Epithelial cell of esophagus (primary cell): Measurements from ENCODE around the gene UBE2V1.

Source experiments
- DNase-seq: peaks from one replicate; pipeline ENCODE4 v3.0.0; 2010; ENCODE audit warnings: low read depth
- H3K4me3 ChIP-seq: 2 replicates; pipeline ENCODE4 v1.5.1; 2011; ENCODE audit warnings: mild to moderate bottlenecking, low read length, control low read depth
- TF ChIP-seq, protein P1 (sequence below): IDR thresholded peaks from 2 replicates; pipeline ENCODE4 v1.5.1; 2011; ENCODE audit warnings: low read depth, mild to moderate bottlenecking, low read length, control low read depth, inconsistent platforms; ENCODE audit not compliant: insufficient read depth; ENCODE audit errors: missing control alignments

Gene UBE2V1

GRCh38 chr20:50050660-50051308 is 62.2 kb downstream of the UBE2V1 start:
- TF ChIP-seq, protein P1, sequence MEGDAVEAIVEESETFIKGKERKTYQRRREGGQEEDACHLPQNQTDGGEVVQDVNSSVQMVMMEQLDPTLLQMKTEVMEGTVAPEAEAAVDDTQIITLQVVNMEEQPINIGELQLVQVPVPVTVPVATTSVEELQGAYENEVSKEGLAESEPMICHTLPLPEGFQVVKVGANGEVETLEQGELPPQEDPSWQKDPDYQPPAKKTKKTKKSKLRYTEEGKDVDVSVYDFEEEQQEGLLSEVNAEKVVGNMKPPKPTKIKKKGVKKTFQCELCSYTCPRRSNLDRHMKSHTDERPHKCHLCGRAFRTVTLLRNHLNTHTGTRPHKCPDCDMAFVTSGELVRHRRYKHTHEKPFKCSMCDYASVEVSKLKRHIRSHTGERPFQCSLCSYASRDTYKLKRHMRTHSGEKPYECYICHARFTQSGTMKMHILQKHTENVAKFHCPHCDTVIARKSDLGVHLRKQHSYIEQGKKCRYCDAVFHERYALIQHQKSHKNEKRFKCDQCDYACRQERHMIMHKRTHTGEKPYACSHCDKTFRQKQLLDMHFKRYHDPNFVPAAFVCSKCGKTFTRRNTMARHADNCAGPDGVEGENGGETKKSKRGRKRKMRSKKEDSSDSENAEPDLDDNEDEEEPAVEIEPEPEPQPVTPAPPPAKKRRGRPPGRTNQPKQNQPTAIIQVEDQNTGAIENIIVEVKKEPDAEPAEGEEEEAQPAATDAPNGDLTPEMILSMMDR: no peak

DNA sequence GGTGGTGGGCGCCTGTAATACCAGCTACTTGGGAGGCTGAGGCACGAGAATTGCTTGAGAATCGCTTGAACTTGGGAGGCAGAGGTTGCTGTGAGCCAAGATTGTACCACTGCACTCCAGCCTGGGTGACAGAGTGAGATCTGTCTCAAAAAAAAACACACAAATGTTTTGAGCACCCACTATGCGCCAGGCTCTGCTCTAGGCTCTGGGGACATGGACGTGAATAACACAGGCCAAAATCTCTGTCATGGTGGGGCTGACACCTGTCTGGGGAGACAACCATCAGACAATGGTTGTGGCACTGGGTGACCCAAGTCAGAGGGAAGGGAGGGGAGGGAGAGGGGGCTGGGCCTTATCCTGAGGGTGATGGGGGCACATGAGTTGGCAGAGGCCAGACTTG is 62.7 kb downstream of the UBE2V1 start:
- H3K4me3 ChIP-seq: no peak overlapping the region
- TF ChIP-seq, protein P1: no peak
- no peak for DNase-seq

More at GRCh38 chr20:50050660-50051308, 62.2 kb downstream of the UBE2V1 start:
- no peak overlapping the region for H3K4me3 ChIP-seq
- DNase-seq: no peak

GRCh38 chr20:50049442-50050026 is 63.4 kb downstream of the UBE2V1 start:
- no peak for DNase-seq
- TF ChIP-seq, protein P1: no peak

DNA sequence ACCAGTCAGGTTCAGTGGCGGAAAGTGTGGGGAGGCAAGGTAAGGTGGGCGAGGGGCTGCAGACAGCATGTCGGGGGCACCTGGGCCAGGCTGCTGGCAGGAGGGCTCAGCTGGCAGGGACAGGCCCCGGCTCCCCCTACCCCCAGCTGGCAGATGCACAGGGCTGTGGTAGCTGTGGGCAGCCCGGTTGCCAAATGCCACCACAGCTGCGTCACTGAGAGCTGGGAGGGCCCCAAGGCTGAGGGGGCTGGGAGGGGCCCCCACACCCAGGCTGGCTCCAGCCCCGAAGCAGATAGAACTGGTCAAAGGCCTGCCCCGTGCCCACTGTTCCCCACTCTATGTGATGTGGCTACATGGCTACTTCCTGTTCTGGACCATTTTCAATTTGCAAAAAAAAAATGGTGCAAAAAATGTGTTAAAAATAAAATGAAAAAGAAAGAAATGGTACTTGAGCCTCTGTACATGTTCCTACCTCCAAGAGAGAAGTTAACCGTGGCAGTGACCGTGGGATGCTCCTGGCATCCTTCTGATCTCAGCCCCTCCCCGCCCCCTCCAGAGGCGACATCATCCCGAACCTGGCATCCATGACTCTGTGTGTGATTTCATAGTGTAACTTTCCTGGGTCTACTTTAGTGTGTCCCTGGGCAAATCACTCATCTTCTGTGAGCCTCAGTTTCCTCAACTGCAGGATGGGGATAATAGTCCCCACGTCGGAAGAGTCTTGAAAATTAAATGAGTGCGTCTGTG is 64.4 kb downstream of the UBE2V1 start:
- DNase-seq: no peak
- TF ChIP-seq, protein P1: no peak
- H3K4me3 ChIP-seq: no peak overlapping the region

More at GRCh38 chr20:50049442-50050026, 63.4 kb downstream of the UBE2V1 start:
- no peak overlapping the region for H3K4me3 ChIP-seq

DNA sequence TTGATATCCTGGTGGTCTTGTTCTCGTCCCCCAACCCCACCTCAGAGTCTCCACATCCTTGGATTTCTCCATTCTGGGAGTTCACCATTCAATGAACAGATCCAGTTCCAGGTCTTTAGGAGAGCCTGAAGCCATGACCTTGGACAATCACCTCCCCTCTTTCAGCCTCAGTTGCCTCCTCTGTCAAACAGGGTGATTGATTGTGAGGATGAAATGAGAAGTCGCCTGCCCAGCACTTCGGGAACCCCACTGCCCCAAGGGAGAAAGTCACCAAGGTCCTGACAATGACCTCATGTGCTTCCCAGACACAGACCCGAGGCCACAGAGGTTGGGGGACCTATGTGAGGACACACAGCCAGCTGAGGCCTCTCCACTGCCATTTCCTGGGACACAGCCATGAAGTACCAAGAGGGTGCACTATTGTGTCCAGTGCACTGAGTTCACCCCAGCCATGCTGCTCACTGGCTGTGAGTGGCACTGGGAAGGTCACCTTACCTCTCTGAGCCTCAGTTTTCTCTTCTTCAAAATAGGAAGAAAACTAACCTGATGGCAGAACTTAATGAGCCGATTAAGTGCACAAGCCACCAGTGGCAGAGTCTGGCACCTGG is 68.5 kb downstream of the UBE2V1 start:
- no peak overlapping the region for H3K4me3 ChIP-seq
- TF ChIP-seq, protein P1: no peak
- no peak for DNase-seq

DNA sequence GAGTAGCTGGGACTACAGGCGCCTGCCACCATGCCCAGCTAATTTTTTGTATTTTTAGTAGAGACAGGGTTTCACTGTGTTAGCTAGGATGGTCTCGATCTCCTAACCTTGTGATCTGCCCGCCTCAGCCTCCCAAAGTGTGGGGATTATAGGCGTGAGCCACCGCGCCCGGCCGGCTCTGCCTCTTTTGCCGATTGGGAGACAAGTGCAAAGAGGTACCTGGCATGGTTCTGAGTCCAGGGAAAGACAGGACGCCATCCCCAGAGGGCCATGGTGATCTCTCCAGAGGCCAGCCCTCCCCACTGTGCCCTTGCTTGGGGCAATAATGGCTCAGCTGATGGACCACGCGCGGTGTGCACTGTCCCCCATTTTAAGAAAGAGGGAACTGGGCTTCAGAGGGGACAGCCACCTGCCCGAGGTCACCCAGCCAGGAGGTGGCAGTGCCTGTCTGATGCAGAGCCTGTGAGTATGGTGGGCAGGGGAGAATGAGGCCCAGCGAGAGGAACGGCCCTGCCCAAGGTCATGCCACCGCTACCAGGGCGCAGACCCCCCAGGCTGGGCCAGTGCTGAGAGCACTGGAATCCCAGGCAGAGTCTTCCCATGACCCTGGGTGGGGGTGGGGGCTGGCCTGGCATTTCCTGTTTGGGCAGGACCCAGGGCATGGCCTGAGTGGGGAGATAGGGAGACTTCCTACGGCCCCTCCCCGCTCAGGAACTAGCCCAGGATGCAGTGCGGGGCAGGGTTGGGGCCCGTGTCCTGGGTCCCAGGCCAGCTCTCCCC is 69.2 kb downstream of the UBE2V1 start:
- TF ChIP-seq, protein P1: no peak
- DNase-seq: no peak
- H3K4me3 ChIP-seq: no peak overlapping the region
